ENCODE measurements around the gene SMARCC1.

DNA sequence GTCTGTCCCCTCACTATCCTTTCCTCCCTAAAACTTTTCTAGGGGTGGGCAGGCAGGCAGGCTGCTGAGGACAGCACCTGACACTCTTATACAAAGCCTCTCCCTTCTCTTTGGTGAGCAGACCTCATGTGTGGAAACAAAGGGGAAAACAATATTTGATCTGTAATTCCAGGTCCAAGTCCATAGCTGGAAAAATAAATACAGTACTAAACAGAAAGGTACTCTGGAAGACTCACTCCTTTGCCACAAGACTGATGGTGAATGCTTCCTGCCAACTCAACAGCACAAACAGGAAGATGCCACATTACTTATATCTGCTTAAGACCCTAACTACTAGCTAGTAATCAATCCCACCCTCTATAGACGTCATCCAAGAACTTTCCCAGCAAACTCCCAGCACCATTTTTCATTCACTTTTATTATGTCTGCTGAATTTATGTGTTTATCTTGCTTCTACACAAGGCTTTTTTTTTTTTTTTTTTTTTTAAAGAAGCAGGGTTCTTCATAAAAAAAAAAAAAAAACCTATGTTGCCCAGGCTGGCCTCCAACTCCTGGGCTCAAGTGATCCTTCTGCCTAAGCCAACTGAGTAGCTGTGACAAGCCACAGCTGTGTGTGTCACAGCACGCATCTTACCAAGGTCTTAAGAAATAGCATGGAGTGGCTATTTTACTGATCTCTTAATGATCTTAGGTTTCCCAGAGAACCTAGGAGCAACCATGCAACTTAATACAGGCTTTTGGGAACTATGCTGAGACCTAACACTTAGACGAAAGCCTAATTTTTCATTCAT lies 158.8 kb downstream of the SMARCC1 start:
- TF ChIP-seq, protein P1, sequence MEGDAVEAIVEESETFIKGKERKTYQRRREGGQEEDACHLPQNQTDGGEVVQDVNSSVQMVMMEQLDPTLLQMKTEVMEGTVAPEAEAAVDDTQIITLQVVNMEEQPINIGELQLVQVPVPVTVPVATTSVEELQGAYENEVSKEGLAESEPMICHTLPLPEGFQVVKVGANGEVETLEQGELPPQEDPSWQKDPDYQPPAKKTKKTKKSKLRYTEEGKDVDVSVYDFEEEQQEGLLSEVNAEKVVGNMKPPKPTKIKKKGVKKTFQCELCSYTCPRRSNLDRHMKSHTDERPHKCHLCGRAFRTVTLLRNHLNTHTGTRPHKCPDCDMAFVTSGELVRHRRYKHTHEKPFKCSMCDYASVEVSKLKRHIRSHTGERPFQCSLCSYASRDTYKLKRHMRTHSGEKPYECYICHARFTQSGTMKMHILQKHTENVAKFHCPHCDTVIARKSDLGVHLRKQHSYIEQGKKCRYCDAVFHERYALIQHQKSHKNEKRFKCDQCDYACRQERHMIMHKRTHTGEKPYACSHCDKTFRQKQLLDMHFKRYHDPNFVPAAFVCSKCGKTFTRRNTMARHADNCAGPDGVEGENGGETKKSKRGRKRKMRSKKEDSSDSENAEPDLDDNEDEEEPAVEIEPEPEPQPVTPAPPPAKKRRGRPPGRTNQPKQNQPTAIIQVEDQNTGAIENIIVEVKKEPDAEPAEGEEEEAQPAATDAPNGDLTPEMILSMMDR (conservative IDR thresholded peaks at IDR 0.05) = no peak
- no peak for TF ChIP-seq EZH2 (IDR thresholded peaks at IDR 0.05; ENCODE audit: low read depth)

Measured in PC-9 (cell line).